A204.1 (cell line): Measurements from ENCODE around the gene BTBD10.

Source experiments
- FAIRE-seq: peaks from 2 replicates; lab custom pipeline; 2012; peaks lifted over from hg19 to GRCh38; lab: Jason Lieb, UNC

The BTBD10 gene

GRCh38 chr11:13338427-13339069 is 124.5 kb downstream of the BTBD10 start:
- no peak for FAIRE-seq

GRCh38 chr11:13338019-13338426 is 125.0 kb downstream of the BTBD10 start:
- no peak for FAIRE-seq
